ENCODE measurements around the gene EFCC1. TPM values are rescaled to one million over a fixed set of nuclear protein-coding genes. Genes with fewer than 3 reads are reported as not detected.
A peak's percentile ranks its signal among the peaks of the same experiment; 100 is the strongest.

The EFCC1 gene
- total RNA-seq, 3 donors from 2014 or later, result 1.6 to 3.9 (median 1.8) TPM

- Histone ChIP-seq H3K9me3 (no peaks in the 10 kb centered on the region), H3K4me1 (no peaks in the 10 kb centered on the region), H3K36me3 (no peaks in the 10 kb centered on the region), H3K27ac (peak overlapping the region in 1 of 2 donors; percentile 50), H3K27me3 (no peaks in the 10 kb centered on the region), H3K4me3 (no peak overlapping the region)
- DNase-seq (ENCODE audit: low spot score in 2 of 2), result no peak
- intact Hi-C loops (cut with DNase I; ENCODE audit: low total_unique reads), result no loop called here
- TF ChIP-seq POLR2A (IDR thresholded peaks at IDR 0.05) (no peak), CTCF (IDR thresholded peaks at IDR 0.05) (no peak)
Observed at GRCh38 chr3:129025108-129025507, 24.0 kb downstream of the EFCC1 start.

DNA sequence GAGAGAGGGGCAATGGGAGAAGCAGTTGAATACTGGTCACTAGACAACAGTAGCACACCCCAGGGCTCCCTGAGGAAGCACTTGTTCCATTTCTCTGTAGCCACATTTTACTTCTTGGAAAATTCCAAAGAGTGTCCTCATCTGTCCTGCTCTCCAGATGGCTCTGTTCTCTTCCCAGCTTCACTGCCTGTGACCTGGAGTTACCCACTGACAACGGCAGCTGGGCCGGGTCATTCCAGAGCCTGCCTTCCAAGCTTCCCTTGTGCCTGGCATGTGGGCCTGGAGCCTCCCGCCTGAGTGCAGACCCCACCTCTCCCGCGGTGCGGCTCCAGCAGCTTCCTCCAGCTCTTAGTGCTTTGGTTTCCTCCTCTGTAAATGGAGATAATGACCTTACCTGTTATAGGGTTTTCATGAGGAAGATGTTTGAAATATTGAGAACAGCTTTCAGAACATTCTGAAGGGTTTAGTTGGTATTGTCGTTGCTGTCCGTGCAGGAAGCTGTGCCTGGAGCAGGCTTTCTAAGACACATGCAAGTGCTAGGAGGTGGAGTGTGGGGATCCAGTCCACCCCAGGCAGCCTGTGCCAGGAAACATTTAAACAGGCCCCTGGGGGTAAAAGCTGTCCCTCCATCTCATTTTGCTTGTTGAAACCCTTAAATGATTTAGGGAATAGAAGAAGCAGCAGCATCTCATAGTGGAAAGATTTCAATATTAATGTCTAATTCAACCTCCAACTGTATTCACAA is 24.8 kb downstream of the EFCC1 start:
- Histone ChIP-seq H3K4me1 (no peaks in the 10 kb centered on the region), H3K4me3 (no peak overlapping the region), H3K9me3 (no peaks in the 10 kb centered on the region), H3K36me3 (no peaks in the 10 kb centered on the region), H3K27me3 (no peaks in the 10 kb centered on the region), H3K27ac (peak overlapping the region in 1 of 2 donors; percentile 50)
- no peak for DNase-seq (ENCODE audit: low spot score in 2 of 2)
- no peak for TF ChIP-seq CTCF (IDR thresholded peaks at IDR 0.05)
- no peak for TF ChIP-seq POLR2A (IDR thresholded peaks at IDR 0.05)
- TF ChIP-seq POLR2AphosphoS5 (IDR thresholded peaks at IDR 0.05), result no peak
- intact Hi-C loops (cut with DNase I; ENCODE audit: low total_unique reads), result no loop called here

DNA sequence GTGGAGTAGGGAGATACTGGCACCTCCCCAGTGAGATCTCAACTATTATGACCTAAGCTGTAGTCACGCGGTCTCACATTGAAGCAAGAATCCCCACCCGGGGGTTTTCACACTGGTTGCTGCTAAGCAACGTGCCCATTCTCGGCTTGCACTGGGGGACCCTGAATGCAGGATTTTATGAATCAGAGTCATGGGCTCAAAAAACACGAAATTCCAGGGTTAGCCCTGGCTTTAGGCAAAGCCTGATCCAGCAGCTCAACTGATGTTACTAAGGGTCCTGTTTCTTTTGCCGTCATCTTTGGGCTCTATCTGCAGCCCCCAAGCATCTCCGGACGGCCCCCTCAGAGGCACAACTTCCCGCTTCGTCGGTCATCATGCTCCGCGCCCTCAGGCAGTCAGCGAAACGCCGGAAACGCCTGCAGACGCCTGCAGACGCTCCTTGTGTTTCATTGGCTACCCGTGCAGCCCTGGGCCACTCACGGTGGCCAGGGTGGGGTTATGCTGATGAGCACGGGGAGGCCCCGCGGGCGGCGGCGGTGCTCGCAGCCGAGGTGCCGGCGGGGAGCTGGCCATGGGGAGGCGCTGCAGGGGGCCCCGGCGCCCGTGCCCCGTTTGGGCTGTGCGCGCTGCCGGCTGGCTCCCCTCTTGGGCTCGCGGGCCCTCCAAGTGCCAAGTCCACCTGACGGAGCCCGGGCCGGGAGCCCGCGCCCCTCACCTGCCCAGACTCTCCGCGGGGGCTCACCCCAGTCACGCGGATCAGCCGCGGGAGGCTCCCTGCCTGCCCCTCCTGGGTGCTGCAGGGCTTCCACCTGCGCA is 25.8 kb downstream of the EFCC1 start:
- H3K4me1 ChIP-seq, result no peaks in the 10 kb centered on the region

DNA sequence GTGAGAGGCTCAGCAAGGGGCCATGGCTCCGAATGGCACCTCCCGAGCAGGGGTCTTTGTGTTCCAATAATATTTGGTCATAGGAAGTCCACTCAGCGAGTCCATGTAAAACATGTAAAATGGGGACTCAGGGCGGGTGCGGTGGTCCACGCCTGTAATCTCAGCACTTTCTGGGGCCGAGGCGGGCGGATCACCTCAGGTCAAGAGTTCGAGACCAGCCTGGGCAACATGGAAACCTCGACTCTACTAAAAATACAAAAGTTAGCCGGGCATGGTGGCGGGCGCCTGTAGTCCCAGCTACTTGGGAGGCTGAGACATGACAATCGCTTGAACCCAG is 26.4 kb downstream of the EFCC1 start:
- peak overlapping the region; percentile 39 to 65 (median 58) for H3K4me3 ChIP-seq
- intact Hi-C loops (cut with DNase I; ENCODE audit: low total_unique reads), result no loop called here
- no peaks in the 10 kb centered on the region for H3K36me3 ChIP-seq
- H3K4me1 ChIP-seq, result no peaks in the 10 kb centered on the region
- H3K27ac ChIP-seq, result peak overlapping the region in 1 of 2 donors; percentile 46
- no peaks in the 10 kb centered on the region for H3K27me3 ChIP-seq
- TF ChIP-seq POLR2A (IDR thresholded peaks at IDR 0.05) (no peak), POLR2AphosphoS5 (IDR thresholded peaks at IDR 0.05) (no peak), CTCF (IDR thresholded peaks at IDR 0.05) (no peak)
- no peak for DNase-seq (ENCODE audit: low spot score in 2 of 2)
- no peaks in the 10 kb centered on the region for H3K9me3 ChIP-seq

More for the DNA sequence above, 25.8 kb downstream of the EFCC1 start:
- H3K27ac ChIP-seq, result peak overlapping the region; percentile 46 to 50
- H3K4me3 ChIP-seq, result peak overlapping the region; percentile 39 to 65 (median 58)
- no peaks in the 10 kb centered on the region for H3K9me3 ChIP-seq
- intact Hi-C loops (cut with DNase I; ENCODE audit: low total_unique reads), result no loop called here
- peak; percentile 83 to 86 for DNase-seq (ENCODE audit: low spot score in 2 of 2)
- H3K36me3 ChIP-seq, result no peaks in the 10 kb centered on the region
- TF ChIP-seq POLR2A (IDR thresholded peaks at IDR 0.05), result no peak
- TF ChIP-seq CTCF (IDR thresholded peaks at IDR 0.05), result peak in 1 of 3 donors; percentile 64
- TF ChIP-seq POLR2AphosphoS5 (IDR thresholded peaks at IDR 0.05), result no peak
- no peaks in the 10 kb centered on the region for H3K27me3 ChIP-seq

GRCh38 chr3:129028866-129029265 is 27.8 kb downstream of the EFCC1 start:
- intact Hi-C loops (cut with DNase I; ENCODE audit: low total_unique reads), result no loop called here
- TF ChIP-seq POLR2A (IDR thresholded peaks at IDR 0.05) (no peak), POLR2AphosphoS5 (IDR thresholded peaks at IDR 0.05) (no peak), CTCF (IDR thresholded peaks at IDR 0.05) (no peak)
- no peak for DNase-seq (ENCODE audit: low spot score in 2 of 2)

More at GRCh38 chr3:129028866-129029265, 27.8 kb downstream of the EFCC1 start:
- no peak overlapping the region for H3K27ac ChIP-seq
- H3K4me3 ChIP-seq, result no peak overlapping the region
- no peaks in the 10 kb centered on the region for H3K9me3 ChIP-seq
- H3K27me3 ChIP-seq, result no peaks in the 10 kb centered on the region
- no peaks in the 10 kb centered on the region for H3K4me1 ChIP-seq
- no peaks in the 10 kb centered on the region for H3K36me3 ChIP-seq
